HUES48 (cell line): Measurements from ENCODE around the gene SLC19A1.

Experiments
- H3K27ac ChIP-seq: one replicate; pipeline ENCODE4 v1.7.0; 2013; ENCODE audit warnings: low read depth, low read length, inconsistent platforms
- H3K27me3 ChIP-seq: 2 replicates; pipeline ENCODE4 v1.6.1; 2013; ENCODE audit warnings: mild to moderate bottlenecking, low read length; ENCODE audit not compliant: control insufficient read depth, insufficient read depth
- H3K36me3 ChIP-seq: 2 replicates; pipeline ENCODE4 v1.6.1; 2013; ENCODE audit warnings: low read length; ENCODE audit not compliant: control insufficient read depth, insufficient read depth
- H3K4me1 ChIP-seq: 2 replicates; pipeline ENCODE4 v1.6.1; 2013; ENCODE audit warnings: mild to moderate bottlenecking, low read length; ENCODE audit not compliant: control insufficient read depth, insufficient read depth
- H3K4me3 ChIP-seq: 2 replicates; pipeline ENCODE4 v1.5.1; 2013; ENCODE audit warnings: mild to moderate bottlenecking, low read depth, low read length
- H3K9ac ChIP-seq: 2 replicates; pipeline ENCODE4 v1.6.1; 2013; ENCODE audit warnings: mild to moderate bottlenecking, low read depth, low read length, moderate library complexity
- H3K9me3 ChIP-seq: 2 replicates; pipeline ENCODE4 v1.6.1; 2013; ENCODE audit warnings: low read length; ENCODE audit not compliant: control insufficient read depth, insufficient read depth

SLC19A1 gene

DNA sequence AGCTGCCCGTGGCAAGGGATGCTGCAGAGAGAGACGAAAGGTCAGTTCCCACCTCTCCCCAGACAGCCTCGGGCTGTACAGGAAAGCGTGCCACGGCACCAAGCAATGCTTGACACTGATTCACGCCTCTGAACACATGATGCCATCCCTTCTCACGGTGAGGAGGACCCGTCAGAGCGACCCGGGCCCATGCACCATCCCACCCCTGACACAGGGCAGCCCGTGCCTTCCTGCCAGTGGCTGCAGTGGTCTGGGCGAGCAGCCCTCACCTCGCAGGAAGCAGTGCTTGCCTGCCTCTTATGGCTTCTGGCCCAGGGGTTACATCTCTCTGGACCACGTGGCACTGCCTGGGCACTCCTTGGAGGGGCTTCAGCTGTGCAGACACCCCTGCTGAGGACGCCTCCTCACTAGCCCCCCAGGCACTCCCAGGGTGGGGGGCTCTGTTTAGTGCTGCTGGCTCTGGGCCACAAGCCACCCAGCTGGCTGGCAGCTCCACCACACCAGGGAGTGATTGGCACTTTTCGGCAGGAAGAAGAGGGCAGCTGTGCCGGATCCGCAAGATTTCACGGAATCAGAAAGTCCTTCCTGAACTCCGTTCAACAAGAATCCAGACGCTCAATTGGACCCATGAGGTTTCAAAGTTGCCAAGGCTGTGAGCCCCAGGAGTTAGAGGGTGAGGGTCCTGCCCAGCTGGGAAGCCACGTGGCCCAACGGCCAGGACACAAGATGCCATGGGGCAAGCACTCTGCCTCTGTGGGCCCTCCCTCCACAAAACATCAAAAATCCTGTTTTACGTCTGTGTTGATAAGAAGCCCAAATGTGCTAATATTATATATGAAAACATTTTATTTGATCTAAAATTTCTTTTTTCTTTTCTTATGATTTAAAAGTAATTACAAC lies 34.8 kb upstream of the SLC19A1 start:
- H3K27ac ChIP-seq: no peak overlapping the region
- no peak overlapping the region for H3K9ac ChIP-seq
- no peak overlapping the region for H3K4me3 ChIP-seq
- no peaks in the 10 kb centered on the region for H3K27me3 ChIP-seq
- H3K9me3 ChIP-seq: no peaks in the 10 kb centered on the region
- H3K4me1 ChIP-seq: no peaks in the 10 kb centered on the region; the same call in 1 of the 2 replicates
- H3K36me3 ChIP-seq: no peaks in the 10 kb centered on the region

DNA sequence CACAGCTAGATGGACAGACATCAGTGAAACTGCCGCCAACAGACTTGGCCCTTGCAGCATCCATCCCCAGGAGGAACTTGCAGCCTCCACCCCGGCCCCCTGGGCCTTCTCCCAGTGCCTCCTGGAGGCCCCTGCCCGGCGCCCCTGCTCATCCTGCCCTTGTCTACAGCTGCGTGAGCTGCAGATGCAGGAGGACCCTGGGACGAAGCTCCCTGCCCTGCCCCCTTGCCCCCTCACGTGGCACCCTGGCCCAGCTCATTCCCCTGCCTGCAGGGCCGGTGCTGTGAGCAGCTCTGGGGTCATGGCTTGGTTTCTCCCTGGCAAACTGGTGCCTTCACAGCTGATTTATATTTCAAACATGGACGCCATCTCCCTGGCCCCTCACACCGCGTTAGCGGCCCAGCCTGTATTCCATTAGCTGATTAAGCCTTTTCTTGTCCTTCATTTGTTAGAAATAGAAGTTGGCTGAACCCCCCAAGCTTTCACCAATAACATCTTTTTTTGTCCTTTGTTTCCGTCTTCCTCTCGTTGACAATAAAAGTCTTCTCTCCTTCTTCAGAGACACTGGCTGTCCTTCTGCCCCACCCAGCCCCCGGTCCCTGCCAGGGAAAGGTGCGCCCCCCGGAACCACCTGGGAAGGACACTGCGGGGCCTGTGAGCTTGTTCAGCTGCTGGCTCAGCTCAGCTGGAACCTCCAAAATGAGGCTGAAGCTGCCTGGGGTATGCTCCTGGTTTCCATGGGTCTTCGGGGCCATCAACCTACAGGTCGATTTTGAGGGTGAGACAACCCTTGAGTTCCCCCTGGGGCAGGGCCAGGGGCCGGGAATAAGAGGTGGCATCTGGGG lies 34.0 kb upstream of the SLC19A1 start:
- H3K27me3 ChIP-seq: no peaks in the 10 kb centered on the region

DNA sequence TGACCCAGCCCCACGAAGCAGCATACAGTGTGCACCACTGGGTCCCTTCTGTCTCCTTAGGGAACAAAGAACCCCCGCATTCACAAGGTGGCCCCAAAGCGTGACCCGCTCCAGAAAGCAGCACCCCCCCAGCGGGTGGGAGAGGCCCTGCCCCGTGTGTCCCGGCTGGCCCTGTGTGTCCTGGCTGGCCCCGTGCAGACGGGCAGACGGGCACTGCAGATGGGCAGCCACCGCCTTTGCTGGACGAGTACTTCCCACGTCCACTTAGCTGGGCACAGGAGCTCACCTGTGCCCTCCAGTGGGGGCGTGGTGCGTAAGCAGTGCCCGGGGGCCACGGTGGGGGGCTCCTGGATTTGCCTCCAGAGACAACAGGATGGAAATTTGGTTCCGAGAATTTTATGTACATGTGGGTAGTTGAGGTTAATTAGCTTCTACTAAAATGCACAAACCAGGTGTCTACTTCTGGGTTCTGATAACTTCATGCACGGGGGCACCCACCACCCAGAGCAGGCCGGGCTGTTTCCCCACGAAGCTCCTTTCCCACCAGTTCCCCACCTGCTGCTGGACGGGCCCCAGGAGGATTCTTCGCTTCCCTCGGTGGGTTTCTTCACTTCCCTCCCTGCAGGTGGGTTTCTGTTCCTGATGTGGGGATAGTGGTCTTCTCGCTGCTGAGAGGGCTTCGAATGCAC lies 33.2 kb upstream of the SLC19A1 start:
- Histone ChIP-seq H3K27ac (no peak overlapping the region), H3K4me1 (no peaks in the 10 kb centered on the region; the same call in 1 of the 2 replicates), H3K27me3 (no peaks in the 10 kb centered on the region), H3K9me3 (no peaks in the 10 kb centered on the region), H3K36me3 (no peaks in the 10 kb centered on the region), H3K9ac (no peak overlapping the region), H3K4me3 (no peak overlapping the region)

More for the DNA sequence above, 34.0 kb upstream of the SLC19A1 start:
- Histone ChIP-seq H3K4me3 (no peak overlapping the region), H3K9me3 (no peaks in the 10 kb centered on the region), H3K4me1 (no peaks in the 10 kb centered on the region; the same call in 1 of the 2 replicates), H3K9ac (no peak overlapping the region), H3K36me3 (no peaks in the 10 kb centered on the region), H3K27ac (no peak overlapping the region)

DNA sequence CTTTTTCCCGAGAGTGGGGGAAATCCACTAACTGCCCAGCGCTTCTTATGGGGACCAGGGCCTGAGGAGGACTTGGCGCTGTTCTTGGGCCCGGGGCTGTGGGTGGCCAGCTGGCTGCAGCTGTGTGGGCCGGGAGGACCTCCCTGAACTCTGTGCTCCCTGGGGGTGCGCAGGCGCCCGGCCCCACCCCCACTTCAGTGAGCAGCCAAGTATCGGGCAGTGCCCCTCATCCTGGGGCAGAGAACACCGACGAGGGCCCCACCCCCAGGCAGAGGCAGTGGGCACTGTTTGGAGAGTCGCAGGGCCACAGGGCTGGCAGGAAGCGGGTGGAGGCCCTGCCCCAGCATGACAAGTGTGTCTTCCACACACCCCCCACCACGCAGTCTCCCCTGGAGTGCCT lies 32.5 kb upstream of the SLC19A1 start:
- no peak overlapping the region for H3K9ac ChIP-seq
- H3K36me3 ChIP-seq: no peaks in the 10 kb centered on the region
- no peaks in the 10 kb centered on the region for H3K27me3 ChIP-seq
- H3K27ac ChIP-seq: no peak overlapping the region
- no peak overlapping the region for H3K4me3 ChIP-seq
- no peaks in the 10 kb centered on the region for H3K9me3 ChIP-seq
- no peaks in the 10 kb centered on the region; the same call in 1 of the 2 replicates for H3K4me1 ChIP-seq

DNA sequence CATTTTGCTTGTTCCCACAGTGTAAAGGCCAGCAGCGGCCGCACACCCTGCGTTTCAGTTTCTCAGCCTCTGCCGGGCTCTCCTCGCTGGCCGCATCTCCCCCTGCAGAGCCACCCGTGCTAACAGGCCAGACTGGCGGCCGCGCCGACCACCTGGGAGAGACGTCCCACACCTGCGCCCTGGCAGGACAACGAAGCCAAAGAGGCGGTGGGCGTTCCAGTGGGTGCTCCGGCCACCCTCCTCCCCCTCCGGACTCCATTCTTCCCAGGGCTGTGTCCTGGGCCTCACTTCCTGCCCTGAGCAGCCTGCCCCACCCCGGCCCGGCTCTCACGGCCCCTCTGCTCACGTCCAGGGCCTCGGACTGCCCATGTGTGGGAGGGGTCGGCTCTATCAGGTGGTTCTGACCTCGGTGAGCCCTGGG lies 31.9 kb upstream of the SLC19A1 start:
- no peaks in the 10 kb centered on the region for H3K27me3 ChIP-seq
- H3K4me1 ChIP-seq: no peaks in the 10 kb centered on the region; the same call in 1 of the 2 replicates
- no peaks in the 10 kb centered on the region for H3K9me3 ChIP-seq
- no peak overlapping the region for H3K4me3 ChIP-seq
- no peaks in the 10 kb centered on the region for H3K36me3 ChIP-seq
- H3K27ac ChIP-seq: no peak overlapping the region
- no peak overlapping the region for H3K9ac ChIP-seq

DNA sequence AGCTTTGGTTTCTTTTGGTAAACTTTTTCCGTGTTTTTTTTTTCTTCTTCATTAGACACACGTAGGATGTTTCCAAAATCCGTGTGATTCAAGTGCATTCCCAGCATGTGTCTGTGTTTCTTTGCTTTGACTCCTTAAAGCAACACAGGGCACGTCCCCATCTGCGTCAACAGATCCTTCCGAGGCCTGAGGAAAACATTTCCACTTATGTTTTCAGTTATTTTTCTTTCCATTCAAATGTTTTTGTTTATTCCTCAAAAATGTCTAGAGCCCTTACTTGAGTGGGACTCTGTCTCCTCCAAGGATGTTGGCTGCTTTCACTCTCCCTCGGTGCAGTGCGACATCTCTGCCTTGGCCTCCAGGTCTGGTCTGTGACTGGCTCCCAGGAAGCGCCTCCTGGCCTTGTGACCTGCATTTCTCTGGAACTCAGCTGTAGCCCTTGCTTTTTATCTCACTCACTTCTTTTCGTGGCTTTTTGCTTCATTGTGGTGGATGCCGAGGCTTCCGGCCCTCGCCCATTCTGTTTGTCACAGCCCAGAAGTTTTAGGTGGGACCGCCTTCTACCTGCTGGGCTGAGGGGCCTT lies 31.3 kb upstream of the SLC19A1 start:
- no peaks in the 10 kb centered on the region for H3K36me3 ChIP-seq
- no peak overlapping the region for H3K4me3 ChIP-seq
- H3K9ac ChIP-seq: no peak overlapping the region
- H3K4me1 ChIP-seq: no peaks in the 10 kb centered on the region; the same call in 1 of the 2 replicates
- no peaks in the 10 kb centered on the region for H3K9me3 ChIP-seq
- no peak overlapping the region for H3K27ac ChIP-seq
- H3K27me3 ChIP-seq: no peaks in the 10 kb centered on the region

DNA sequence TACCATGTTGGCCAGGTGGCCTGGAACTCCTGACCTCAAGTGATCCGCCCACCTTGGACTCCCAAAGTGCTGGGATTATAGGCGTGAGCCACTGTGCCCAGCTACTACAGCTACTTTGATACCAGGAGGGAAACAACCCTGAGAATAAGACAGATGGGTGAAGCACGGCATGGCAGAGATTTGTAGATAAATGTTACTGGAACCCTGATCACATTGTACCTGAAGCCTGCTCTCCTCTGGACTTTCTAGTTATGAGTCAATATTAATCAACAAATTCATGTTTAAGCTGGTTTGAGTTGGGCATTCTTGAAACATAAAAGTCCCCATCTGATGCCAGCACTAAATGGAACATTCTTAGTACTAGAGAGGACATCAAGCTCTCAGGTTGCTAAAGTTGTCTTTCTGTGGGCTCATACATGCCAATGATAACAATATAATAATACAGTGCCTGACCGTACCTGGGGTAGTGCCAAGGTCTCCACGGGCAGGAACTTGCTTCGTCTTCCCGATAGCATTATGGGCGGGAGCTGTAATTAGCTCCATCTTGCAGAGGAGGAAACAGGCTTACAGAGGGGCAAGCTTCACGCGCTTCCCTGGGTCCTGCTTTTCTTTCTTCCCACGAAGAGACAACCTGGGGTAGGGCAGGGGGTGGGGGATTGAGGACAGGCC lies 30.7 kb upstream of the SLC19A1 start:
- Histone ChIP-seq H3K27me3 (no peaks in the 10 kb centered on the region), H3K27ac (no peak overlapping the region), H3K4me1 (no peaks in the 10 kb centered on the region; the same call in 1 of the 2 replicates), H3K4me3 (no peak overlapping the region), H3K9ac (no peak overlapping the region), H3K36me3 (no peaks in the 10 kb centered on the region), H3K9me3 (no peaks in the 10 kb centered on the region)

DNA sequence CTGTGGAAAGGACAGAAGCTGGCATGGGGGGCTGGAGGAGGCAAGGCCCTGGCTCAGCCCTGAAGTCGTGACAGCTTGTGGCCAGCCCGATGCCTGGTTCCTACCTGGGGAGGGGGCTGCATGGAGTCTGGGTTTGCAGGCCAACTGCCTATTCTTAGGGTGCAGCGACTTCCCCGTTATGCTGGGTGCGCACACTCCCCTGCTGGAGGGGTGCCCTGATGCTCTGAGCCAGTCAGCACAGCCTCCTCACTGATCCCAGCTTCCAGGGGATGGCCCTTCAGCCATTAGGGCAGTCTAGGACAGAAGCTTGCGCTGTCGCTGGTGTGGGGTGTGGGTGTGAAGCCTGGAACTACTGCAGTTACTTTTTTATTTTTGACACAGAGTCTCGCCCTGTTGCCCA lies 30.0 kb upstream of the SLC19A1 start:
- Histone ChIP-seq H3K9me3 (no peaks in the 10 kb centered on the region), H3K36me3 (no peaks in the 10 kb centered on the region), H3K27me3 (no peaks in the 10 kb centered on the region), H3K4me1 (no peaks in the 10 kb centered on the region; the same call in 1 of the 2 replicates), H3K27ac (no peak overlapping the region), H3K9ac (no peak overlapping the region), H3K4me3 (no peak overlapping the region)

DNA sequence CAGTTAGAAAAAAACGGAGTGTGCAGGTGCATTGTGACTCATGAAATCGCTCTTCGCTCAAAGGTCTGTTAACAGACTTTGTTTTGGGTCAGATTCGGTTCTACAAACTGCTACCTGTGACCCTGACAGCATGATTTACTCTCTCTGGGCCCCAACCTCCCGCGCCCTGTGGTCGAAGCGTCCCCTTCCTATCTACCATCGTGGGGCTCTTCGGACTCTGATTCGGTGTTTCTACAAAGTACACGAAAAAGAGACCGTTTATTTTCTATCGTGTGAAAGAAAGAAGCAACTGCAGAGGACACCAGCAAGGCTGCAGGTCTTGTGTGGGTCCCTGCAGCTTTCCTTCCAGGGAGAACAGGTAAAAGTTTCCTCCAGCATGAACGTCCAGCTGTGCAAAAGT lies 29.4 kb upstream of the SLC19A1 start:
- Histone ChIP-seq H3K4me3 (no peak overlapping the region), H3K4me1 (no peaks in the 10 kb centered on the region; the same call in 1 of the 2 replicates), H3K27ac (no peak overlapping the region), H3K36me3 (no peaks in the 10 kb centered on the region), H3K27me3 (no peaks in the 10 kb centered on the region), H3K9ac (no peak overlapping the region), H3K9me3 (no peaks in the 10 kb centered on the region)
